Measurements from ENCODE around the gene PI4KA. TPM values are rescaled to one million over a fixed set of nuclear protein-coding genes. Genes with fewer than 3 reads are reported as not detected.
A peak's percentile ranks its signal among the peaks of the same experiment; 100 is the strongest.

The PI4KA gene
- total and polyA plus RNA-seq, 9 donors, result 21.1 to 48.1 (median 35.5) TPM

DNA sequence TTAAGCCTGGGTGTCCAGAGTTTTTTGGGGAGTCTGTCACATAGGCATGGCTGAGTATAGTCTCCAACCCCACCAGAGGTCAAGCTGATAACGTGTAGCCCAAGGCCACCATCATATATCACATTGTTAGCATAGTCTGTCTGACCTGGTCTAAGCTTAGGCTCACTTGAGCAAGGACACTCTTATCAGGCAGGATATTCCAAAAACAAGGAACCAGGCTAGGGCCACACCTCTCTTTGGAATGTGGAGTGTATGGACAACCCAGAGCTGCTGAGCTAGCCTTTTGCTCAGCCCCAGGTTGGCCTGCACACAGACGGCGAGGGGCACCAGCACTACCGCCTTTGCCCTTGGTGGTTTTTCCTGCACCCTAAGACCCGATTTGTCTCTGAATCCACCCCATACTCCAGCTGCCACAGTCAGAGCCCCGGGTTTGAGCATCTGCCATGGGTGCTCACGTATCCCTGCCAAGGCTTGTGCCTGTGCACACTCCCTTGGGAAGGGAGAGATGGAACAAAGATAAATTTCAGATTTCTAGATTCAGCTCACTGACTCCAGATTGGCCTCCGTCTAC is 7.3 kb upstream of the PI4KA start:
- H3K27ac ChIP-seq (ENCODE audit: low read length), result no peak overlapping the region
- no peaks in the 10 kb centered on the region for H3K27me3 ChIP-seq (ENCODE audit: control insufficient read depth, insufficient read depth, low read length)
- peaks cover 9% of the 10 kb centered on the region for H3K4me1 ChIP-seq (ENCODE audit: control insufficient read depth, insufficient read depth, low read length)
- 86% methylated on average over 5 of the region's 8 CpGs for WGBS (ENCODE audit: insufficient coverage)
- DNase-seq, result no peak
- H3K36me3 ChIP-seq (ENCODE audit: control insufficient read depth, insufficient read depth, low read length), result peaks cover 40% of the 10 kb centered on the region
- H3K4me3 ChIP-seq (ENCODE audit: low read length), result no peak overlapping the region
- no peaks in the 10 kb centered on the region for H3K9me3 ChIP-seq (replicated peaks; ENCODE audit: control insufficient read depth, low read depth, low read length)

DNA sequence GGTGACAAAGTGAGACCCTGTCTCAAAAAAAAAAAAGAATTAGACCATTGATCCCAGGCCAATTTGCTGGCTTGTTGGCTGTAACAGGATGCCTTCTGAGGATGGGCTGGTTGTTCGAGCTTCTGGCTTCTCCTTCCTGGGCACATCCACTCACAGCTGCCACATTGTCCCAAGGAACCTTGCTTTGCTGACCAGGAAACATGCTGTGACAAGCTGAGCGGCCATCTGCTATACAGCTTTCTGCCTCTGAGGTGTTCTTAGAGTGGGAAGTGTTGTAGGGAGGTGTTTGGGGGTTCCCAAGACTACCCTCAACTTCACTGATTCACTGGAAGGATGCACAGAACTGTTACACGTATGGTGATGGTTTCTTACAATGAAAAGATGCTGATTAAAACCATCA is 6.7 kb upstream of the PI4KA start:
- no CpG with 5 or more reads among the region's 3 CpGs for WGBS (ENCODE audit: insufficient coverage)
- no peak overlapping the region for H3K27ac ChIP-seq (ENCODE audit: low read length)
- H3K4me3 ChIP-seq (ENCODE audit: low read length), result no peak overlapping the region
- peaks cover 34% of the 10 kb centered on the region for H3K36me3 ChIP-seq (ENCODE audit: control insufficient read depth, insufficient read depth, low read length)
- DNase-seq, result no peak
- peaks cover 9% of the 10 kb centered on the region for H3K4me1 ChIP-seq (ENCODE audit: control insufficient read depth, insufficient read depth, low read length)
- H3K9me3 ChIP-seq (replicated peaks; ENCODE audit: control insufficient read depth, low read depth, low read length), result no peaks in the 10 kb centered on the region
- no peaks in the 10 kb centered on the region for H3K27me3 ChIP-seq (ENCODE audit: control insufficient read depth, insufficient read depth, low read length)

DNA sequence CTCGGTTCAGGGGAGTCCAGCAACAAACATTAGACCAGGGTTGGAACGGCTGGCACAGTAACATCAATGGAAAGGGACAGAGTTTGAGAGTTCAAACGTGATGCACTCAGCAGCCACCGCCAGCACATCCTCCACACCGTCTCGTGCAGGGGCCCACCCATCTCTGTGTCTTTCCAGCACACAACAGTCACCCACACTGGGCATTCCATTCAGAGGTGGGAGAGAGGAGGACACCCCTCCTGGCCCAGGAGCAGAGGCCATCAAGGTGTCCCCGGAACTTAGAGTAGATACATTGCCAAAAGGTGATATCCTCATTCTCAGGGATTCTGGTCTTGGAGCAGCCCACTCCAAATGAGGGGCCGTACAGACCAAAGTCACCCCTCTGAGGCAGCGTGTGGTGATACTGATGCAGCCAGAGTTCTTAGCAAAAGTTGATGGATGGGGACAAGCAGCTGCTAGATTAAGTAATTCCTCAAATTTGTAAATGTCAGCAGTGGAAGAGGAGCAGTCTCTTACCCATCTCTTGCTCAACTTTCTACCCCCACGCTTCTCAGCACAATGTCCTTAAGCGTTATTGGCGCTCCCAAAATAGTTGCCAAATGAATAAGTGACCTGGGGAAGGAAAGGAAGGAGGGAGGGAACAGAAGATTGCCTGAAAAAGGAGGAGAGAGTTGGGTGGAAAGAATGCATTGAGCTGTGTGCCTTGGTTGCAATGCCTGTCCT is 5.7 kb upstream of the PI4KA start:
- 81% methylated on average over 5 of the region's 12 CpGs for WGBS (ENCODE audit: insufficient coverage)
- no peak for DNase-seq
- H3K4me1 ChIP-seq (ENCODE audit: control insufficient read depth, insufficient read depth, low read length), result peaks cover 16% of the 10 kb centered on the region
- H3K27ac ChIP-seq (ENCODE audit: low read length), result no peak overlapping the region
- H3K36me3 ChIP-seq (ENCODE audit: control insufficient read depth, insufficient read depth, low read length), result peaks cover 28% of the 10 kb centered on the region
- H3K9me3 ChIP-seq (replicated peaks; ENCODE audit: control insufficient read depth, low read depth, low read length), result no peaks in the 10 kb centered on the region
- no peaks in the 10 kb centered on the region for H3K27me3 ChIP-seq (ENCODE audit: control insufficient read depth, insufficient read depth, low read length)
- no peak overlapping the region for H3K4me3 ChIP-seq (ENCODE audit: low read length)

DNA sequence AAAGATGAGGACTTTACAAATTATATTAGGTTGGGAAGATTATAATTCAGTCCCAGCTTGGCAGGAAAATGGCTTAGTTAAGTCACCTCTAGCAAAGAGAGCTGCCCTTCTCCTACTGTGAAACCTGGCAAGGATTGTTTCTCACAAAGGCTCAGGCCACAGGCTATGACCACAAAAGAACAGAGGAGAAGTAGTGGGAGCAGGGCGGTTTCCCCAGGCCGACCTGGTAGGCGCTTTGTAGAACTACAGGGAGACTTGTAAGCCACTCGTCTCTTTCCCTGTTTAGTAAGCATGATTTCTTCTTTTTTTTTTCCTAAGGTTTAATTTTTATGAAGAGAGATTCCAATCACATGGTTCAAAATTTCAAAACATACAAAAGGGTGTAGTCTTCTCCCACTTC is 4.8 kb upstream of the PI4KA start:
- WGBS (ENCODE audit: insufficient coverage), result no CpG with 5 or more reads among the region's 4 CpGs
- no peak overlapping the region for H3K27ac ChIP-seq (ENCODE audit: low read length)
- no peaks in the 10 kb centered on the region for H3K27me3 ChIP-seq (ENCODE audit: control insufficient read depth, insufficient read depth, low read length)
- H3K4me1 ChIP-seq (ENCODE audit: control insufficient read depth, insufficient read depth, low read length), result peaks cover 17% of the 10 kb centered on the region
- DNase-seq, result no peak
- H3K4me3 ChIP-seq (ENCODE audit: low read length), result no peak overlapping the region
- H3K9me3 ChIP-seq (replicated peaks; ENCODE audit: control insufficient read depth, low read depth, low read length), result no peaks in the 10 kb centered on the region
- H3K36me3 ChIP-seq (ENCODE audit: control insufficient read depth, insufficient read depth, low read length), result peaks cover 25% of the 10 kb centered on the region

DNA sequence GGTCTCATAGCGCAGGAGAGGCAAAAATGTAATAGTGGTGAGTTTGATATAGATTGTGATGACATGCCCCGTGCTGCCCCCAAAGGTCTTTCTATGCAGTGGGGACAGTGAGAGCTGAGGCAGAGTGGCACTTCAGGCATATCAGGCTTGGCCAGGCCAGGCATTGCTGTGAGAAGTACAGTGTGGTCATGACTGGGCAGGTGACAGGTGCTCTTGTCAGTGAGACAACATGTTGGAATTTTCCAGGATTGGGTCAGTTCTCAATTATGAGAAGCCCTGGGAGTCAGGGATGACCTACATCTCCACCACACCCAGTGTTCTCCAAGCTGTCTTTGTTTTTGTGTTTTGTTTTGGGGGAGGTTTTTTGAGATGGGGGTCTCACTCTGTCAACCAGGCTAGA is 3.9 kb upstream of the PI4KA start:
- peaks cover 25% of the 10 kb centered on the region for H3K36me3 ChIP-seq (ENCODE audit: control insufficient read depth, insufficient read depth, low read length)
- H3K27me3 ChIP-seq (ENCODE audit: control insufficient read depth, insufficient read depth, low read length), result no peaks in the 10 kb centered on the region
- no peak overlapping the region for H3K27ac ChIP-seq (ENCODE audit: low read length)
- no peak overlapping the region for H3K4me3 ChIP-seq (ENCODE audit: low read length)
- WGBS (ENCODE audit: insufficient coverage), result 88% methylated on average over 2 of the region's 2 CpGs
- peaks cover 21% of the 10 kb centered on the region for H3K4me1 ChIP-seq (ENCODE audit: control insufficient read depth, insufficient read depth, low read length)
- no peak for DNase-seq
- no peaks in the 10 kb centered on the region for H3K9me3 ChIP-seq (replicated peaks; ENCODE audit: control insufficient read depth, low read depth, low read length)

DNA sequence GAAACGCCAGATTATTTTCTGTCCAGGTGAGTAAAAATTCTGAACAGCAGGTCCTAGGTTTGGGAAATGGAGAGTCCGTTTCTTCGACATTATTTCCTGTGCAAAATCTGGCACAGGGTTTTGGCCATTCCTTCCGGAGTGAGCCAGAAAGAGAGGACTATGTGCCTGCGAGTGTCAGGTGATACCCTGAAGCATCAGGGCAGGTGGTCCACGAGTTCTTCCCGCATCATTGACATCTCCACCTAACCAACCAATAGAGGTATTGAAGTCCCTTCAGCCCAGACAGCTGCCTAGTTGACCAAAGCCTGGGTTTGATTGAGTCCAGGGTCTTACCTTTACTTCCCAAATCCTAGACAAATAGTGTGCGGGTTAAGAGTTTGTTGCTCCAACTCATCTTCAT is 1.0 kb upstream of the PI4KA start:
- Histone ChIP-seq H3K4me3 (ENCODE audit: low read length) (peak overlapping the region; percentile 67), H3K4me1 (ENCODE audit: control insufficient read depth, insufficient read depth, low read length) (peaks cover 19% of the 10 kb centered on the region), H3K27me3 (ENCODE audit: control insufficient read depth, insufficient read depth, low read length) (no peaks in the 10 kb centered on the region), H3K36me3 (ENCODE audit: control insufficient read depth, insufficient read depth, low read length) (peaks cover 18% of the 10 kb centered on the region), H3K27ac (ENCODE audit: low read length) (no peak overlapping the region), H3K9me3 (replicated peaks; ENCODE audit: control insufficient read depth, low read depth, low read length) (no peaks in the 10 kb centered on the region)
- WGBS (ENCODE audit: insufficient coverage), result 34% methylated on average over 4 of the region's 8 CpGs
- peak; percentile 16 for DNase-seq

DNA sequence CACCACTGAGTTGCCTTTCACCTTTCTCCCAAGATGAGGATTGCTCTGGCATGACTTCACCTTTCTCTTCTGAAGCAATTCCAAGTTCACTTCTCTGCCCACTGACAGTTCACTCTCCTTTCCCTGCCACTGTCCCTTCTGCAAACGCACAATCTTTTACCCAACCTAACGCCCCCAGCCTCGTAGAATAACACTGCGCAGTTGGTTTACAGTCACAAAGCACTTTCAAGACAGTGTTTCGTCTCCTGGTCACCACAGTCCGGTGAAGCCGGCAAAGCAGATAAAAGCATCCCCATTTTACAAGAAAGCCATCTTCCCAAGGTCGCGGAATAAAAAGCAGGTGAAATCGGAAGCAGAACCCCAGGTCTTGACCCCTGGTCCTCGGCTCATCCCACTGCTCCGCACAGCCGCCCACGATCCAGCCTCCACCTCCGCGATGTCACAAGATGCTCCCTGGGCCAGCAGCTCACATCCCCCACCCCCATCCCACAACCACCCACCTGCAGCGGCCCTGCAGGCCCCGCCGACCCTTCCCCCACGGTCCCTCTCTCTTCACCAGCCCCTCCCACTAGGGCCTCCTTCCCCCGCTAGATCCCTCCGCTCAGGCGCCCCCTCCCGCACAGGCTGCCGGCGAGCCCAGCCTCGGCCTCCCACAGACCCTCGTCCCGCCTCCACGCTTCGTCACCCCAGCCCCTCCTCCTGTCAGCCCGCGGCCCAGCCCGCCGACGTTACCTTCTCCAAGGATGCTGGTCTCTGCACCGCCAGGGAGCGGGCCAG is 585 bp downstream of the PI4KA start:
- peak; percentile 95 for DNase-seq
- peaks cover 12% of the 10 kb centered on the region for H3K36me3 ChIP-seq (ENCODE audit: control insufficient read depth, insufficient read depth, low read length)
- no peaks in the 10 kb centered on the region for H3K9me3 ChIP-seq (replicated peaks; ENCODE audit: control insufficient read depth, low read depth, low read length)
- peaks cover 19% of the 10 kb centered on the region for H3K4me1 ChIP-seq (ENCODE audit: control insufficient read depth, insufficient read depth, low read length)
- H3K4me3 ChIP-seq (ENCODE audit: low read length), result peak overlapping the region; percentile 81
- peak overlapping the region; percentile 91 for H3K27ac ChIP-seq (ENCODE audit: low read length)
- 0% methylated on average over 38 of the region's 38 CpGs for WGBS (ENCODE audit: insufficient coverage)
- no peaks in the 10 kb centered on the region for H3K27me3 ChIP-seq (ENCODE audit: control insufficient read depth, insufficient read depth, low read length)

DNA sequence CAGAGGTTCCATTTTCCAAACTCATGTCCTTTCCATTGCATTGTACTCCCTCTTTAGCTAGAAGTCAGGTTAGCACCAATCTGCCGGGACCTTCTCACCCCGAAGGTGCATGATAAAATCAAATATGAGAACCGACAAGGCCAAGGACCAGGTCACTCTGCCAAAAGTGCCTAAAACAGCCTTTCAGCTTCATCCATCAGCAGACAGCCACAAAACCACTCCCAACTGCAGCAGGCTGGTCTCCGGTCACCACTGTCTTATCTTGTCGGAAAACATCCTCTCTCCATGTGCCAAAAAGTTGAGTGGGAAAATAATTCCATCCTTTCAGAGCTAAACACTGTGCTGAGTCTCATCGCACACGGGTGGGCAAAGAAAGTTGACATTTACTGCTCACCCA is 1.4 kb downstream of the PI4KA start:
- Histone ChIP-seq H3K4me3 (ENCODE audit: low read length) (peak overlapping the region; percentile 81), H3K4me1 (ENCODE audit: control insufficient read depth, insufficient read depth, low read length) (peaks cover 19% of the 10 kb centered on the region), H3K36me3 (ENCODE audit: control insufficient read depth, insufficient read depth, low read length) (peaks cover 5% of the 10 kb centered on the region), H3K9me3 (replicated peaks; ENCODE audit: control insufficient read depth, low read depth, low read length) (no peaks in the 10 kb centered on the region), H3K27ac (ENCODE audit: low read length) (no peak overlapping the region), H3K27me3 (ENCODE audit: control insufficient read depth, insufficient read depth, low read length) (no peaks in the 10 kb centered on the region)
- 53% methylated on average over 3 of the region's 7 CpGs for WGBS (ENCODE audit: insufficient coverage)
- no peak for DNase-seq

DNA sequence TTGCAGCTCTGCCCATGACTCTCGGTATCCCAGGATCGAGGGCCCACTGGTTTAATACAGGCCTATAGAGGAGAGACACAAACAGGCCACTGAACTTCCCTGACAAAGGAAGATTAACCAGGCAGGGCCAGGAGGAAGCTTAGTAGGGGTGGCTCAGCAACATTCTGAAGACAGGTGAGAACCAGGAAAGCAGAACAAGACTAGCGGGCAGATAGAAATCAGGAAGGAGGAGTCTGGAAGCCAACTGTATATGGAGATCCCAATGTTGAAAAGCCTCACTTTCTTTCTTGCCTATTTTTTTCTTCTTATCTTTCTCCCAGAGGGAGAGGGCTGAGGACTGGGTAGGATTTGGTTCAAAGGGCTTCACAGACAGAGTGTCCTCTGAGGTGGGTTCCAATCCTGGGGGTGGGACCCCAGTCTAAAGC is 5.4 kb downstream of the PI4KA start:
- peaks cover 14% of the 10 kb centered on the region for H3K4me1 ChIP-seq (ENCODE audit: control insufficient read depth, insufficient read depth, low read length)
- no peak overlapping the region for H3K27ac ChIP-seq (ENCODE audit: low read length)
- H3K27me3 ChIP-seq (ENCODE audit: control insufficient read depth, insufficient read depth, low read length), result no peaks in the 10 kb centered on the region
- 92% methylated on average over 2 of the region's 3 CpGs for WGBS (ENCODE audit: insufficient coverage)
- H3K4me3 ChIP-seq (ENCODE audit: low read length), result no peak overlapping the region
- no peaks in the 10 kb centered on the region for H3K9me3 ChIP-seq (replicated peaks; ENCODE audit: control insufficient read depth, low read depth, low read length)
- H3K36me3 ChIP-seq (ENCODE audit: control insufficient read depth, insufficient read depth, low read length), result no peaks in the 10 kb centered on the region
- DNase-seq, result no peak

DNA sequence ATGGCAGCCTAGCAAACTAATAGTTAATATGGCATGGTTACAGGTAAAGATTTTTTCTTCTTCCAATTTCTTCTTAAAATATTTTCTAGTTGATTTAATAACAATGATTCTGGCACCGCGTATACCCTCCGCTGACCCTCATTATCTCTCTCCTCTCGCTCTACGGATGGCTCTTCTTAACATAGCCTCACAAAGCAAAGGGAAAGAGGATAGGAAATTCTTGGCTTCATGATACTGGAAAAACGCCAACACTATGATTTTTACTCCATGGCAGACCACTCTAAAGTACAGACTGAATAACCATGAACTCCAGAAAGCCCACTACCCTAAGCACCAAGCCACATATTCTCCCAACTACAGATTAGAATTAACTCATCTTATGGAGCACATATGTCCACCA is 6.1 kb downstream of the PI4KA start:
- DNase-seq, result peak; percentile 34
- Histone ChIP-seq H3K4me3 (ENCODE audit: low read length) (no peak overlapping the region), H3K9me3 (replicated peaks; ENCODE audit: control insufficient read depth, low read depth, low read length) (no peaks in the 10 kb centered on the region), H3K27me3 (ENCODE audit: control insufficient read depth, insufficient read depth, low read length) (no peaks in the 10 kb centered on the region), H3K4me1 (ENCODE audit: control insufficient read depth, insufficient read depth, low read length) (peaks cover 8% of the 10 kb centered on the region), H3K27ac (ENCODE audit: low read length) (no peak overlapping the region), H3K36me3 (ENCODE audit: control insufficient read depth, insufficient read depth, low read length) (no peaks in the 10 kb centered on the region)
- WGBS (ENCODE audit: insufficient coverage), result no CpG with 5 or more reads among the region's 6 CpGs
